ENCODE data around the gene P3R3URF.
"Not testable (repeated sequence)": the region's sequence is repeated elsewhere in the genome, so short reads cannot be mapped to it uniquely, and the experiment has no call there.

The P3R3URF gene

GRCh38 chr1:46176211-46176865, at the start of gene P3R3URF:
TSS of gene P3R3URF (minus strand) at chr1:46176488. CDS start at chr1:46176471, 17 bp downstream.
- no peak for DNase-seq (ENCODE audit: low spot score)

GRCh38 chr1:46224966-46225365, 48.7 kb upstream of the P3R3URF start:
- peak; percentile 91 for DNase-seq (ENCODE audit: low spot score)

GRCh38 chr1:46223472-46223943, 47.2 kb upstream of the P3R3URF start:
- DNase-seq (ENCODE audit: low spot score): peak; percentile 96

- DNase-seq (ENCODE audit: low spot score): not testable (repeated sequence)
These were observed 46.8 kb upstream of the P3R3URF start for GRCh38 chr1:46223055-46223454.

GRCh38 chr1:46221749-46222148, 45.5 kb upstream of the P3R3URF start:
- DNase-seq (ENCODE audit: low spot score): peak; percentile 96

GRCh38 chr1:46220808-46221207, 44.5 kb upstream of the P3R3URF start:
- DNase-seq (ENCODE audit: low spot score): no peak

- peak; percentile 42 for DNase-seq (ENCODE audit: low spot score)
These were observed 43.5 kb upstream of the P3R3URF start for GRCh38 chr1:46219551-46220520.

- no peak for DNase-seq (ENCODE audit: low spot score)
These were observed 42.2 kb upstream of the P3R3URF start for GRCh38 chr1:46218443-46218842.

GRCh38 chr1:46215504-46215903, 39.2 kb upstream of the P3R3URF start:
- no peak for DNase-seq (ENCODE audit: low spot score)

- no peak for DNase-seq (ENCODE audit: low spot score)
These were observed 34.8 kb upstream of the P3R3URF start for GRCh38 chr1:46211051-46211450.

GRCh38 chr1:46210561-46210960, 34.3 kb upstream of the P3R3URF start:
- no peak for DNase-seq (ENCODE audit: low spot score)

GRCh38 chr1:46206399-46206798, 30.1 kb upstream of the P3R3URF start:
- DNase-seq (ENCODE audit: low spot score): no peak

GRCh38 chr1:46205791-46206190, 29.5 kb upstream of the P3R3URF start:
- DNase-seq (ENCODE audit: low spot score): no peak

- DNase-seq (ENCODE audit: low spot score): no peak
These were observed 28.9 kb upstream of the P3R3URF start for GRCh38 chr1:46205141-46205540.

- DNase-seq (ENCODE audit: low spot score): peak; percentile 66
These were observed 28.1 kb upstream of the P3R3URF start for GRCh38 chr1:46204406-46204742.

- peak; percentile 56 for DNase-seq (ENCODE audit: low spot score)
These were observed 27.6 kb upstream of the P3R3URF start for GRCh38 chr1:46203738-46204405.

- DNase-seq (ENCODE audit: low spot score): no peak
These were observed 23.0 kb upstream of the P3R3URF start for GRCh38 chr1:46199233-46199749.

GRCh38 chr1:46197964-46198811, 21.9 kb upstream of the P3R3URF start, which contains the start of gene POMGNT1:
TSS of gene POMGNT1 (minus strand) at chr1:46198434. CDS start at chr1:46197821, 613 bp downstream.
- DNase-seq (ENCODE audit: low spot score): no peak

GRCh38 chr1:46197560-46197963, 21.3 kb upstream of the P3R3URF start:
- no peak for DNase-seq (ENCODE audit: low spot score)

GRCh38 chr1:46196609-46197008, 20.3 kb upstream of the P3R3URF start:
- DNase-seq (ENCODE audit: low spot score): no peak

GRCh38 chr1:46194641-46195193, 18.4 kb upstream of the P3R3URF start:
- no peak for DNase-seq (ENCODE audit: low spot score)

Data from pons (tissue), 1 donor.